ENCODE results near the gene SERPINB13.
"Not testable (repeated sequence)": the region's sequence is repeated elsewhere in the genome, so short reads cannot be mapped to it uniquely, and the experiment has no call there.

Gene SERPINB13

DNA sequence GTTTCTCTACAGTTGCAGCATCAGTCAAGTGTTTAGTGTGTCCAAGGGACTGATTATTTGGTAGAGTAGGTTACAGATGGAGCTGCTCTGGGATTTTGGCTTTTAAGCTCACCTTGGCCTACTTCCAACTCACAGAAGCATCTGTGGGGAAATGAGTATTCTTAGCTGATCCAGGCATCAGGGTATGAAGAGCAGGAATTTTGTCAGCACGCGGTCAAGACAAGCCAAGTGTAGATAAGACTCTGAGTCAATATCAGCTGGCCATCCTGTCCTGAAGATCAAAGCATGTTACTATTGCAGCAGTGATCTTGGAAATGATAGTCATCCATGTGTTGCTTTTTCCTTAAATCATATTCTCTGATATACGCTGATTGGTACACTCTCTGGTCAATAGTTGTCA is 32.5 kb downstream of the SERPINB13 start:
- DNase-seq (ENCODE audit: low read depth) = no peak
- H3K9ac ChIP-seq (ENCODE audit: low read length) = no peak overlapping the region
- no peaks in the 10 kb centered on the region for H3K36me3 ChIP-seq (ENCODE audit: control insufficient read depth, insufficient read depth, low read length, severe bottlenecking)
- H3K4me1 ChIP-seq (ENCODE audit: control insufficient read depth, insufficient read depth, low read length) = no peaks in the 10 kb centered on the region
- H3K4me3 ChIP-seq (ENCODE audit: low read length) = no peak overlapping the region
- no peaks in the 10 kb centered on the region for H3K27me3 ChIP-seq (replicated peaks; ENCODE audit: control insufficient read depth, insufficient read depth, low read length)
- peaks cover 7% of the 10 kb centered on the region for H3K9me3 ChIP-seq (ENCODE audit: control insufficient read depth, low read length)

DNA sequence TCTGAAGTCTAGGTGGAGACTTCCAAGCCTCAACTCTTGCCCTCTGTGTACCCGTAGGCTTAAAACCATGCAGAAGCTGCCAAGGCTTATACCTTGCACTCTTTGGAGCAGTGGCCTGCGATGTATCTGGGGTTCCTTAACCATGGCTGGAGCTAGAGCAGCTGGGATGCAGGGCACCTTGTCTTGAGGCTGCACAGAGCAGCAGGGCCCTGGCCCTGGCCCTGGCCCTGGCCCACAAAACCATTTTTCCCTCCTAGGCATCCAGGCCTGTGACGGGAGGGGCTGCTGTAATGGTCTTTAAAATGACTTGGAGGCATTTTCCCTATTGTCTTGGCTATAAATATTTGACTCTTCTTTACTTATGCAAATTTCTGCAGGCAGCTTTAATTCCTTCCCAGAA is 37.7 kb downstream of the SERPINB13 start:
- peaks cover 36% of the 10 kb centered on the region for H3K9me3 ChIP-seq (ENCODE audit: control insufficient read depth, low read length)
- H3K4me1 ChIP-seq (ENCODE audit: control insufficient read depth, insufficient read depth, low read length) = no peaks in the 10 kb centered on the region

DNA sequence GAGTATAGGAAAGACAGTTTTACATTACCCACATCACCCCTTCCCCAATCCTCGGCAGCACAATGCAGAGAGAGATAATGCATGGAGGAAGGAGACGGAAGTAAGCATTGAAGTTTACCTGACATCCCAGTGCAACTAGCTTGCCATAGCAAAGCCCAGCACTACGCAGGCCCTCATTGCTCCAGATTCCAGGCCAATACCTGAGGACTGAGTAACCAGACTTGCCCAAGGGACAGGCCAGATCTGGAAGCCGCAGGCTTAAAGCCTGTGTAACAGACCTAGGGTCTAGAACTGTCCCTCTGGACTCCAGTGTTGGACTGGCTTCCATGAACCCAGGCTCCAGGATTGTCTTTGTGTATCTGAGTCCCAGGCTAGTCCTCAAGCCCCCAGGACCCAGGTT is 39.3 kb downstream of the SERPINB13 start:
- H3K9ac ChIP-seq (ENCODE audit: low read length) = no peak overlapping the region
- H3K27me3 ChIP-seq (replicated peaks; ENCODE audit: control insufficient read depth, insufficient read depth, low read length) = no peaks in the 10 kb centered on the region
- no peak overlapping the region for H3K4me3 ChIP-seq (ENCODE audit: low read length)
- H3K9me3 ChIP-seq (ENCODE audit: control insufficient read depth, low read length) = peaks cover 42% of the 10 kb centered on the region
- no peaks in the 10 kb centered on the region for H3K4me1 ChIP-seq (ENCODE audit: control insufficient read depth, insufficient read depth, low read length)
- no peaks in the 10 kb centered on the region for H3K36me3 ChIP-seq (ENCODE audit: control insufficient read depth, insufficient read depth, low read length, severe bottlenecking)
- DNase-seq (ENCODE audit: low read depth) = no peak

More for the DNA sequence above, 37.7 kb downstream of the SERPINB13 start:
- H3K4me3 ChIP-seq (ENCODE audit: low read length) = no peak overlapping the region
- H3K36me3 ChIP-seq (ENCODE audit: control insufficient read depth, insufficient read depth, low read length, severe bottlenecking) = no peaks in the 10 kb centered on the region
- no peak overlapping the region for H3K9ac ChIP-seq (ENCODE audit: low read length)
- H3K27me3 ChIP-seq (replicated peaks; ENCODE audit: control insufficient read depth, insufficient read depth, low read length) = no peaks in the 10 kb centered on the region
- no peak for DNase-seq (ENCODE audit: low read depth)

DNA sequence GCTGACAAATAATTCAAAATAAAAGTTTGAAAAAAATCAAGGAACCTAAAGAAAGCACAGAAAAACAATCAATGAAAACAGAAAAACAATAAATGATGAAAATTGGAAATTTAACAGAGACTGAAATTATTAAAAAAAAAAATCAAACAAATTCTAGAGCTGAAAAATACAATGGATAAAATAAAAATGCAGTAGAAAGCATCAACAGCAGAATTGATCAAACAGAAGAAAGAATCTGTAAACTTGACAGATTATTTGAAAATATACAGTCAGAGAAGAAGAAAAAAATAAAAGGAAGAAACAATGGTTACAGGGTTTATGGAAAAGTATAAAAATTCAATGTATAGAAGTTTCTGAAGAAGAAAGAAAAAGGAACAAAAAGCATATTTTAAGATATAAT is 40.7 kb downstream of the SERPINB13 start:
- no peak for DNase-seq (ENCODE audit: low read depth)
- Histone ChIP-seq H3K9me3 (ENCODE audit: control insufficient read depth, low read length) (peaks cover 49% of the 10 kb centered on the region), H3K36me3 (ENCODE audit: control insufficient read depth, insufficient read depth, low read length, severe bottlenecking) (no peaks in the 10 kb centered on the region)

DNA sequence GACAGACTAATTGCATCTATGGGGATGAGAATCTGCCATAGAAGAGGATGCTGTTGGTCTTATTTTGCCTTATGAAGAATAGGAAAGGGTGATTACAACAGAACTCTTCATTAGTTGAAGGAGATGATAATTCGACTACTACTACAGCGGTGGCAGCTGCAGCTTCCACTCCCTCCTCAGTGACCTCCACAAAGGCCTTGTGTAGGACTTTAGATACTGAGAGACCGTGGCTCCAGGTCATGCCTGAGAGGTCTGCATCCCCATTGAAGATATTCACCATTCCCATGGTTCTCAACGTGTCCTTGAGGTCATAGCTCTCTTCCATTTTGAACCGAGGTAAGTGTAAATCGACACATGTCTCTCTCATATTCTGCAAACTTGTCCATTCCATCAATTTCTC is 50.6 kb downstream of the SERPINB13 start:
- Histone ChIP-seq H3K36me3 (ENCODE audit: control insufficient read depth, insufficient read depth, low read length, severe bottlenecking) (no peaks in the 10 kb centered on the region), H3K27me3 (replicated peaks; ENCODE audit: control insufficient read depth, insufficient read depth, low read length) (no peaks in the 10 kb centered on the region), H3K9ac (ENCODE audit: low read length) (no peak overlapping the region), H3K4me1 (ENCODE audit: control insufficient read depth, insufficient read depth, low read length) (peaks cover 6% of the 10 kb centered on the region), H3K9me3 (ENCODE audit: control insufficient read depth, low read length) (peaks cover 10% of the 10 kb centered on the region), H3K4me3 (ENCODE audit: low read length) (no peak overlapping the region)
- DNase-seq (ENCODE audit: low read depth) = no peak

More for the DNA sequence above, 40.7 kb downstream of the SERPINB13 start:
- H3K9ac ChIP-seq (ENCODE audit: low read length) = no peak overlapping the region
- H3K4me1 ChIP-seq (ENCODE audit: control insufficient read depth, insufficient read depth, low read length) = no peaks in the 10 kb centered on the region
- H3K27me3 ChIP-seq (replicated peaks; ENCODE audit: control insufficient read depth, insufficient read depth, low read length) = no peaks in the 10 kb centered on the region
- H3K4me3 ChIP-seq (ENCODE audit: low read length) = no peak overlapping the region

DNA sequence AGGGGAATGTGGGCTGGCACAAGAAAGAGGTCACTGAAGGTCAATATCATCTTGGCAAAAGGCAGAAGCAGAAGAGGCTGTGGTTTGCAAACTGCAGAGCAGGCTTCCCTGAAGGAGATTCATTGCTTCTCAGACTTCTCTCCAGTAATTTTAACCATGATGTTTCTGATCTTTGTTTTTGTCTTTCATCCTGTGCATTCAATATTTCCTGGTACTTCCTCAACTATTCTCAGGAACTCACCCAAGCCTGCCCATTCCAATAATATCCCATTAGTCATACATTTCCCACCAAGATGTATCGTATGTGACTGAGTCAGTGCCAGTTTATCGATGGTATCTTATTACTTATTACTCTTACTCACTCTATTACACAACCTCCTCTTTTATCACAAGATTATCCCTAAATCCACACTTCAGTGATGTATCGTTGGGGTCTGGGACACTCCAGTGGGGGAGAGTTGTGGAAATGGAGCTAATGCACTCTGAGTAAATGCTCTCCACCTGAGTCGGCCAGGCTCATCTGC is 54.1 kb downstream of the SERPINB13 start:
- H3K36me3 ChIP-seq (ENCODE audit: control insufficient read depth, insufficient read depth, low read length, severe bottlenecking); H3K9me3 ChIP-seq (ENCODE audit: control insufficient read depth, low read length); H3K27me3 ChIP-seq (replicated peaks; ENCODE audit: control insufficient read depth, insufficient read depth, low read length); H3K4me3 ChIP-seq (ENCODE audit: low read length); H3K4me1 ChIP-seq (ENCODE audit: control insufficient read depth, insufficient read depth, low read length); H3K9ac ChIP-seq (ENCODE audit: low read length): not testable (repeated sequence)
- peak; percentile 9 for DNase-seq (ENCODE audit: low read depth)

DNA sequence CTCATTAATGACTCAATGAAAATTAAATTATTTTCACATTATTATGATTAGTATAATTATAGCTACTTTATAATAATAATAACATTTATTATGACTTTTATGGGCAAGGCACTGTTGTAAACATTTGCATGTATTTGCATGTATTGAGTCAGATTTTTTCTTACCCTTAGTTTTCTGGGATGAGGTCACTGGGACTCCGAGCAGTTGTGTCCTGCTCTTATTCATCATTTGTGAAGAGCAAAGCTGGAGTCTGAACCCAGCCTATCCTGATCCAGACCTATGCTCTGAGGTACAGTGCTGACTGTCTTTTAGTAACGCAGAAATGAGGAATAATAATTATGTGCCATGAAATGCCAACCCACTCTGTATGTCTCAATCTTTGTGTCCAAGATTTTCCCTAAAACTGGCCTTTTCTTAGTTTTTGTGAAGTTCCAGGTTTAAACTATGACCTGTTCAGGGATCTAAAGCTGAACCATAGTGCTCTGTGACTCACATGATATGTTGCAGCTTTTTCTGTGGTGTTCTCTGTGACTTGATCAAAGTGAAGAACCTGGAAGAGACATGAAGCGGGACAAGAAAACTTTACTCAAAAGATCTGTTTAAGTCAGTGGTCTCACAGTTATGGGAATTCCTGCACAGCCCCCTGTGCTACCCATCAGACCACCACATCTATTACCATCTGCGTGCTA is 55.7 kb downstream of the SERPINB13 start:
- H3K27me3 ChIP-seq (replicated peaks; ENCODE audit: control insufficient read depth, insufficient read depth, low read length); H3K36me3 ChIP-seq (ENCODE audit: control insufficient read depth, insufficient read depth, low read length, severe bottlenecking); H3K4me1 ChIP-seq (ENCODE audit: control insufficient read depth, insufficient read depth, low read length); H3K9ac ChIP-seq (ENCODE audit: low read length); DNase-seq (ENCODE audit: low read depth); H3K9me3 ChIP-seq (ENCODE audit: control insufficient read depth, low read length); H3K4me3 ChIP-seq (ENCODE audit: low read length): not testable (repeated sequence)

DNA sequence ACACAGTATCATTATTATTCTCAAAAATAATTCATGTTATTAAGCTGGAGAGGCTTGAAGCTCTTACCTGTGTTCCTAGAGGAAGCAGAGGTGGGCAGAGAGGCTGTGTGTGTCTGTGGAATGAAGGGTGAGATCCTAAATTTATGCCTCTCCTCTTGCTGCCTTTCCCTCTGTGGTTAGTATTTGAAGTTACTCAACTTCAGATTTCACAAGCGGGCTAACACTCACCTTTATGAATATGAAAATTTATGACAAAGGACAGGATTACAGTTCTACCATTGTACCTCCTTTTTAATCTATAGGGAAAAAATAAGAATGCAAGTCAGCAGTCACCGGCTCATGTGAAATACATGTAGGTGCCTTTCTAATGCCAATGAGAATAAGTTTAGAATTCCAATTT is 57.0 kb downstream of the SERPINB13 start, which contains the start of gene SERPINB4:
Gene SERPINB4 (minus strand): TSS at position 115 of the 400 bp plus-strand sequence. CDS start 679 bp downstream, outside the sequence.
- not testable (repeated sequence) for H3K9me3 ChIP-seq (ENCODE audit: control insufficient read depth, low read length); H3K4me3 ChIP-seq (ENCODE audit: low read length); H3K9ac ChIP-seq (ENCODE audit: low read length); H3K36me3 ChIP-seq (ENCODE audit: control insufficient read depth, insufficient read depth, low read length, severe bottlenecking); DNase-seq (ENCODE audit: low read depth); H3K27me3 ChIP-seq (replicated peaks; ENCODE audit: control insufficient read depth, insufficient read depth, low read length); H3K4me1 ChIP-seq (ENCODE audit: control insufficient read depth, insufficient read depth, low read length)

DNA sequence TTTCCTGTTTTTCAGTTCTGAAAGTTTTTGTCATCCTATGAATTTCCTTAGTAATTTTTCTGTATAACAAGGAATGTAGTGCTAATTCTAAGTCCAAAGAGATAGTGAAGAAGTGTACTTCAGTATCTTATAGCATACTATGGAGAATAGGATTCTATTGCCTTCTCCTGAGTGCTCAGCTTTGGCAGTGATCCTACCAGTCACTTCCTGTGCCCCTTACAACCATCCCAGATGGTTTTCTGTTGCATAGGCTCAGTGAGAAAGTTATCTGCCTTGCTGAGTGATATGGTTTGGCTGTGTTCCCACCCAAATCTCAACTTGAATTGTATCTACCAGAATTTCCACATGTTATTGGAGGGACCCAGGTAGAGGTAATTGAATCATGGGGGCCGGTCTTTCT is 57.6 kb downstream of the SERPINB13 start:
- not testable (repeated sequence) for H3K9ac ChIP-seq (ENCODE audit: low read length); H3K36me3 ChIP-seq (ENCODE audit: control insufficient read depth, insufficient read depth, low read length, severe bottlenecking); H3K9me3 ChIP-seq (ENCODE audit: control insufficient read depth, low read length); H3K4me1 ChIP-seq (ENCODE audit: control insufficient read depth, insufficient read depth, low read length); H3K4me3 ChIP-seq (ENCODE audit: low read length); H3K27me3 ChIP-seq (replicated peaks; ENCODE audit: control insufficient read depth, insufficient read depth, low read length); DNase-seq (ENCODE audit: low read depth)

DNA sequence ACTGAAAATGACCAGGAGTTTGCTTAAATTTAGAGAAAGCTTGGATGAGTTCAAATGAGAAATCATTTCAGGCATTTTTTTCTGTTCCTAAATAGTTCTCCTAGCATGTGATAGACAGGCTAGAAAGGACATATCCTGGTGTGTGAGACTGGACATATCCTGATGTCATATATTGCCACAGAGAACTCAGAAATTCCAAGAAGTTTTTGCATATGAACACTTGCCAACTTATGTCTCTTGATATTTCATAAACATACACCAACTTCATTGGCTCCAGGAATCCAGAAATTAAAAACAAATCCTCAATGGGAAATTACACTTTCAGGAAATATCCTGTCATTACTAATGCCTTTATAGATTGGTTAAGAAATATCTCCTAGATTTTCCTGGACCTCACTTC is 59.8 kb downstream of the SERPINB13 start:
- Histone ChIP-seq H3K9me3 (ENCODE audit: control insufficient read depth, low read length) (no peaks in the 10 kb centered on the region), H3K36me3 (ENCODE audit: control insufficient read depth, insufficient read depth, low read length, severe bottlenecking) (no peaks in the 10 kb centered on the region), H3K9ac (ENCODE audit: low read length) (no peak overlapping the region), H3K4me3 (ENCODE audit: low read length) (no peak overlapping the region), H3K4me1 (ENCODE audit: control insufficient read depth, insufficient read depth, low read length) (no peaks in the 10 kb centered on the region), H3K27me3 (replicated peaks; ENCODE audit: control insufficient read depth, insufficient read depth, low read length) (no peaks in the 10 kb centered on the region)
- DNase-seq (ENCODE audit: low read depth) = peak; percentile 66

DNA sequence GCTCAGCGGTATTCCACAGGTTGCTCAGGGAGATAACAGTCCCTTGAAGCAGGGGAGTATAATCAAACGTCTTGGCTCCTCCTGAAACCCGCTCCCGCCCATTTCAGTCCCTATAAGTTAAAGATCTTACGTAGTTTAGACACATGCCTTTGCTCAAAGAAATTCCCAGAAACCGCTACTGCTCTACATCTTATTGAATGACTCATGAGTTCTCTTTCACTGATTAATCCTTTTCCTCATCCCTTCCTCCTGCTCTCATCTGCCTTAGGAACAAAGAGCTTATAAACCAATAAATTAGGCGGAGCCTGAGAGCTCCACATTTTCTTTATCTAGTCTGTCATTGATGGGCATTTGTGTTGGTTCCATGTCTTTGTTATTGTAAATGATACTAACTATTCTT is 61.1 kb downstream of the SERPINB13 start:
- Histone ChIP-seq H3K4me1 (ENCODE audit: control insufficient read depth, insufficient read depth, low read length) (no peaks in the 10 kb centered on the region), H3K4me3 (ENCODE audit: low read length) (no peak overlapping the region), H3K9me3 (ENCODE audit: control insufficient read depth, low read length) (no peaks in the 10 kb centered on the region), H3K27me3 (replicated peaks; ENCODE audit: control insufficient read depth, insufficient read depth, low read length) (no peaks in the 10 kb centered on the region), H3K36me3 (ENCODE audit: control insufficient read depth, insufficient read depth, low read length, severe bottlenecking) (no peaks in the 10 kb centered on the region), H3K9ac (ENCODE audit: low read length) (no peak overlapping the region)
- DNase-seq (ENCODE audit: low read depth) = no peak

Data from adipocyte (in vitro differentiated cells).